SK-N-SH treated with all-trans-retinoic acid at 6 μM for 48 hours (cell line): ENCODE data around the gene BMPR2.

Source experiments
- ATAC-seq: fragments of 200-7000 bp; cut with Tn5 transposase; 3 replicates; pipeline ENCODE4 v1.9.1; 2020; ENCODE audit warnings: mild to moderate bottlenecking, moderate library complexity
- BACH2 ChIP-seq: fragments of 250-450 bp; sonication (Bioruptor Pico); IDR thresholded peaks from 2 replicates; pipeline ENCODE4 v1.9.0; 2021; ENCODE audit warnings: mild to moderate bottlenecking, borderline replicate concordance
- CSDC2 ChIP-seq: fragments of 250-450 bp; sonication (Bioruptor Pico); IDR thresholded peaks from 2 replicates; pipeline ENCODE4 v1.5.0; 2020; ENCODE audit warnings: mild to moderate bottlenecking, moderate library complexity
- ESRRG ChIP-seq: fragments of 250-450 bp; sonication (Bioruptor Pico); IDR thresholded peaks from 2 replicates; pipeline ENCODE4 v1.6.1; 2021; ENCODE audit warnings: mild to moderate bottlenecking
- GLIS3 ChIP-seq: fragments of 250-450 bp; sonication (Bioruptor Pico); IDR thresholded peaks from 2 replicates; pipeline ENCODE4 v1.5.0; 2020; ENCODE audit warnings: mild to moderate bottlenecking, moderate library complexity
- ISL1 ChIP-seq: fragments of 250-450 bp; sonication (Bioruptor Pico); IDR thresholded peaks from 2 replicates; pipeline ENCODE4 v2.1.2; 2022; ENCODE audit warnings: mild to moderate bottlenecking, moderate library complexity
- OSR1 ChIP-seq: fragments of 250-450 bp; sonication (Bioruptor Pico); IDR thresholded peaks from 2 replicates; pipeline ENCODE4 v1.8.0; 2022; ENCODE audit warnings: moderate library complexity, mild to moderate bottlenecking, inconsistent platforms
- PPARA ChIP-seq: fragments of 250-450 bp; sonication (Bioruptor Pico); IDR thresholded peaks from 2 replicates; pipeline ENCODE4 v1.5.0; 2020; ENCODE audit warnings: mild to moderate bottlenecking, borderline replicate concordance
- RARB ChIP-seq: fragments of 250-450 bp; sonication (Bioruptor Pico); IDR thresholded peaks from 2 replicates; pipeline ENCODE4 v1.8.0; 2021; ENCODE audit warnings: mild to moderate bottlenecking, moderate library complexity
- TCF4 ChIP-seq: fragments of 250-450 bp; sonication (Bioruptor Pico); IDR thresholded peaks from 2 replicates; pipeline ENCODE4 v1.8.0; 2021; ENCODE audit warnings: mild to moderate bottlenecking, moderate library complexity, borderline replicate concordance
- TOX ChIP-seq: fragments of 250-450 bp; sonication (Bioruptor Pico); IDR thresholded peaks from 2 replicates; pipeline ENCODE4 v1.8.0; 2021; ENCODE audit warnings: mild to moderate bottlenecking, moderate library complexity, borderline replicate concordance
- ZC3H10 ChIP-seq: fragments of 250-450 bp; sonication (Bioruptor Pico); IDR thresholded peaks from 2 replicates; pipeline ENCODE4 v1.5.1; 2021; ENCODE audit warnings: mild to moderate bottlenecking, moderate library complexity
- ZFP3 ChIP-seq: fragments of 250-450 bp; sonication (Bioruptor Pico); IDR thresholded peaks from 2 replicates; pipeline ENCODE4 v1.5.0; 2020; ENCODE audit warnings: mild to moderate bottlenecking, moderate library complexity
- ZFP30 ChIP-seq: fragments of 450-650 bp; formaldehyde crosslinking; IDR thresholded peaks from 2 replicates; pipeline ENCODE4 v1.5.0; 2022; ENCODE audit warnings: mild to moderate bottlenecking, moderate library complexity
- ZNF565 ChIP-seq: fragments of 450-650 bp; formaldehyde crosslinking; conservative IDR thresholded peaks from 2 replicates; pipeline ENCODE4 v1.5.0; 2020; ENCODE audit warnings: low read depth, mild to moderate bottlenecking, moderate library complexity
- ZNF70 ChIP-seq: fragments of 450-650 bp; formaldehyde crosslinking; IDR thresholded peaks from 2 replicates; pipeline ENCODE4 v1.5.0; 2020; ENCODE audit warnings: mild to moderate bottlenecking, moderate library complexity
- ZNF8 ChIP-seq: fragments of 450-650 bp; formaldehyde crosslinking; IDR thresholded peaks from 2 replicates; pipeline ENCODE4 v1.5.0; 2020; ENCODE audit warnings: mild to moderate bottlenecking, moderate library complexity
- TF ChIP-seq, protein P1 (sequence below): fragments of 250-450 bp; sonication (Bioruptor Pico); IDR thresholded peaks from 2 replicates; pipeline ENCODE4 v1.5.1; 2020; ENCODE audit warnings: low read depth, mild to moderate bottlenecking, moderate library complexity
- TF ChIP-seq, protein P2 (sequence below): fragments of 250-450 bp; sonication (Bioruptor Pico); IDR thresholded peaks from 2 replicates; pipeline ENCODE4 v1.5.1; 2021; ENCODE audit warnings: mild to moderate bottlenecking, moderate library complexity
- TF ChIP-seq, protein P3 (sequence below): fragments of 250-450 bp; sonication (Bioruptor Pico); IDR thresholded peaks from 2 replicates; pipeline ENCODE4 v1.8.0; 2020; ENCODE audit warnings: mild to moderate bottlenecking, moderate library complexity, borderline replicate concordance
- TF ChIP-seq, protein P4 (sequence below): fragments of 250-450 bp; sonication (Bioruptor Pico); IDR thresholded peaks from 2 replicates; pipeline ENCODE4 v1.5.0; 2020; ENCODE audit warnings: mild to moderate bottlenecking, moderate library complexity
- TF ChIP-seq, protein P5 (sequence below): fragments of 250-450 bp; sonication (Bioruptor Pico); IDR thresholded peaks from 2 replicates; pipeline ENCODE4 v1.8.0; 2021; ENCODE audit warnings: low read depth, mild to moderate bottlenecking, moderate library complexity, borderline replicate concordance

The BMPR2 gene

DNA sequence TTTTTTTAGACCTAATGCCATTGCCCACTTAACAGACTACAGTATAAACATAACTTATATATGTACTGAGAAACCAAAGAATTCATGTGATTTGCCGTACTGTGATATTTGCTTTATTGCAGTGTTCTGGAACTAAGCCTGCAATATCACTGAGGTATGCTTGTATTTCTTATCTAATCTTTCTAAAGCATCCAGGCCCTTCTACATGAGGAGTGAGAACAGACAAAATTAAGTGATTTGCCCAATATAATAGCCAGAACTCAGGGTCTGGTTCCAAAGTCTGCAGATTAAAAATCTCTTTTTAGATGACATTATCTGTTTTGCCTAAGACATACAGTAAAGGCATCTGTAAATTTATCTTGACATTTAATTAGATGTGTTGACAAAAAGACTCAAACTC lies 41.9 kb downstream of the BMPR2 start:
- no peak for TF ChIP-seq BACH2 (CRISPR knock-in tag)
- no peak for TF ChIP-seq ZNF8 (CRISPR knock-in tag)
- TF ChIP-seq ZFP30 = no peak
- peak; percentile 94 for TF ChIP-seq TCF4 (CRISPR knock-in tag)
- no peak for TF ChIP-seq TOX (CRISPR knock-in tag)
- TF ChIP-seq CSDC2 (CRISPR knock-in tag) = no peak
- no peak for TF ChIP-seq RARB
- TF ChIP-seq ZNF70 (CRISPR knock-in tag) = no peak
- TF ChIP-seq ZFP3 (CRISPR knock-in tag) = no peak
- TF ChIP-seq, protein P1, sequence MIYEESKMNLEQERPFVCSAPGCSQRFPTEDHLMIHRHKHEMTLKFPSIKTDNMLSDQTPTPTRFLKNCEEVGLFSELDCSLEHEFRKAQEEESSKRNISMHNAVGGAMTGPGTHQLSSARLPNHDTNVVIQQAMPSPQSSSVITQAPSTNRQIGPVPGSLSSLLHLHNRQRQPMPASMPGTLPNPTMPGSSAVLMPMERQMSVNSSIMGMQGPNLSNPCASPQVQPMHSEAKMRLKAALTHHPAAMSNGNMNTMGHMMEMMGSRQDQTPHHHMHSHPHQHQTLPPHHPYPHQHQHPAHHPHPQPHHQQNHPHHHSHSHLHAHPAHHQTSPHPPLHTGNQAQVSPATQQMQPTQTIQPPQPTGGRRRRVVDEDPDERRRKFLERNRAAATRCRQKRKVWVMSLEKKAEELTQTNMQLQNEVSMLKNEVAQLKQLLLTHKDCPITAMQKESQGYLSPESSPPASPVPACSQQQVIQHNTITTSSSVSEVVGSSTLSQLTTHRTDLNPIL = 0 out of 2 replicates have a peak, but pooled peaks have one; percentile 37
- peak; percentile 81 for TF ChIP-seq ISL1 (CRISPR knock-in tag)
- no peak for TF ChIP-seq ZC3H10 (CRISPR knock-in tag)
- TF ChIP-seq, protein P2, sequence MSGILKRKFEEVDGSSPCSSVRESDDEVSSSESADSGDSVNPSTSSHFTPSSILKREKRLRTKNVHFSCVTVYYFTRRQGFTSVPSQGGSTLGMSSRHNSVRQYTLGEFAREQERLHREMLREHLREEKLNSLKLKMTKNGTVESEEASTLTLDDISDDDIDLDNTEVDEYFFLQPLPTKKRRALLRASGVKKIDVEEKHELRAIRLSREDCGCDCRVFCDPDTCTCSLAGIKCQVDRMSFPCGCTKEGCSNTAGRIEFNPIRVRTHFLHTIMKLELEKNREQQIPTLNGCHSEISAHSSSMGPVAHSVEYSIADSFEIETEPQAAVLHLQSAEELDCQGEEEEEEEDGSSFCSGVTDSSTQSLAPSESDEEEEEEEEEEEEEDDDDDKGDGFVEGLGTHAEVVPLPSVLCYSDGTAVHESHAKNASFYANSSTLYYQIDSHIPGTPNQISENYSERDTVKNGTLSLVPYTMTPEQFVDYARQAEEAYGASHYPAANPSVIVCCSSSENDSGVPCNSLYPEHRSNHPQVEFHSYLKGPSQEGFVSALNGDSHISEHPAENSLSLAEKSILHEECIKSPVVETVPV (CRISPR knock-in tag) = no peak
- no peak for TF ChIP-seq OSR1 (CRISPR knock-in tag)
- TF ChIP-seq PPARA (CRISPR knock-in tag) = no peak
- TF ChIP-seq, protein P3, sequence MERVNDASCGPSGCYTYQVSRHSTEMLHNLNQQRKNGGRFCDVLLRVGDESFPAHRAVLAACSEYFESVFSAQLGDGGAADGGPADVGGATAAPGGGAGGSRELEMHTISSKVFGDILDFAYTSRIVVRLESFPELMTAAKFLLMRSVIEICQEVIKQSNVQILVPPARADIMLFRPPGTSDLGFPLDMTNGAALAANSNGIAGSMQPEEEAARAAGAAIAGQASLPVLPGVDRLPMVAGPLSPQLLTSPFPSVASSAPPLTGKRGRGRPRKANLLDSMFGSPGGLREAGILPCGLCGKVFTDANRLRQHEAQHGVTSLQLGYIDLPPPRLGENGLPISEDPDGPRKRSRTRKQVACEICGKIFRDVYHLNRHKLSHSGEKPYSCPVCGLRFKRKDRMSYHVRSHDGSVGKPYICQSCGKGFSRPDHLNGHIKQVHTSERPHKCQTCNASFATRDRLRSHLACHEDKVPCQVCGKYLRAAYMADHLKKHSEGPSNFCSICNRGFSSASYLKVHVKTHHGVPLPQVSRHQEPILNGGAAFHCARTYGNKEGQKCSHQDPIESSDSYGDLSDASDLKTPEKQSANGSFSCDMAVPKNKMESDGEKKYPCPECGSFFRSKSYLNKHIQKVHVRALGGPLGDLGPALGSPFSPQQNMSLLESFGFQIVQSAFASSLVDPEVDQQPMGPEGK (CRISPR knock-in tag) = no peak
- TF ChIP-seq, protein P4, sequence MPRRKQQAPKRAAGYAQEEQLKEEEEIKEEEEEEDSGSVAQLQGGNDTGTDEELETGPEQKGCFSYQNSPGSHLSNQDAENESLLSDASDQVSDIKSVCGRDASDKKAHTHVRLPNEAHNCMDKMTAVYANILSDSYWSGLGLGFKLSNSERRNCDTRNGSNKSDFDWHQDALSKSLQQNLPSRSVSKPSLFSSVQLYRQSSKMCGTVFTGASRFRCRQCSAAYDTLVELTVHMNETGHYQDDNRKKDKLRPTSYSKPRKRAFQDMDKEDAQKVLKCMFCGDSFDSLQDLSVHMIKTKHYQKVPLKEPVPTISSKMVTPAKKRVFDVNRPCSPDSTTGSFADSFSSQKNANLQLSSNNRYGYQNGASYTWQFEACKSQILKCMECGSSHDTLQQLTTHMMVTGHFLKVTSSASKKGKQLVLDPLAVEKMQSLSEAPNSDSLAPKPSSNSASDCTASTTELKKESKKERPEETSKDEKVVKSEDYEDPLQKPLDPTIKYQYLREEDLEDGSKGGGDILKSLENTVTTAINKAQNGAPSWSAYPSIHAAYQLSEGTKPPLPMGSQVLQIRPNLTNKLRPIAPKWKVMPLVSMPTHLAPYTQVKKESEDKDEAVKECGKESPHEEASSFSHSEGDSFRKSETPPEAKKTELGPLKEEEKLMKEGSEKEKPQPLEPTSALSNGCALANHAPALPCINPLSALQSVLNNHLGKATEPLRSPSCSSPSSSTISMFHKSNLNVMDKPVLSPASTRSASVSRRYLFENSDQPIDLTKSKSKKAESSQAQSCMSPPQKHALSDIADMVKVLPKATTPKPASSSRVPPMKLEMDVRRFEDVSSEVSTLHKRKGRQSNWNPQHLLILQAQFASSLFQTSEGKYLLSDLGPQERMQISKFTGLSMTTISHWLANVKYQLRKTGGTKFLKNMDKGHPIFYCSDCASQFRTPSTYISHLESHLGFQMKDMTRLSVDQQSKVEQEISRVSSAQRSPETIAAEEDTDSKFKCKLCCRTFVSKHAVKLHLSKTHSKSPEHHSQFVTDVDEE (CRISPR knock-in tag) = peak; percentile 81
- ATAC-seq = no peak

DNA sequence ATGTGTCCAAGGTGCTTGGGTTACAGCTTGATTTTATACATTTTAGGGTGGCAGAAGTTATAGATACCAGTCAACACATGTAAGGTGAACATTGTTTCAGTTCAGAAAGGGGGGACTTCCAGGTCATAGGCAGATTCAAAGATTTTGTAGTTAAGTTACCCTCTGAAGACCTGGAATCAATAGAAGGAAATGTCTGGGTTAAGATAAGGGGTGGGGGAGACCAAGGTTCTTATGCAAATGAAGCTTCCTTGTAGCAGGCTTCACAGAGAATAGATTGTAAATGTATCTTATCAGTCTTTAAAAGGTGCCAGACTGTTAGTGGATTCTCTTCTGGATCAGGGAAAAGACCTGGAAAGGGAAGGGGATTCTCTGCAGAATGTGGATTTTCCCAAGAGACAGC lies 42.4 kb downstream of the BMPR2 start:
- TF ChIP-seq ZFP30 (no peak), ESRRG (CRISPR knock-in tag) (no peak), PPARA (CRISPR knock-in tag) (no peak), OSR1 (CRISPR knock-in tag) (no peak), ZNF565 (no peak), ZC3H10 (CRISPR knock-in tag) (no peak), RARB (no peak), ISL1 (CRISPR knock-in tag) (no peak), GLIS3 (CRISPR knock-in tag) (no peak)
- TF ChIP-seq, protein P1 = no peak
- TF ChIP-seq, protein P2 (CRISPR knock-in tag) = no peak
- TF ChIP-seq, protein P4 (CRISPR knock-in tag) = no peak
- TF ChIP-seq, protein P5, sequence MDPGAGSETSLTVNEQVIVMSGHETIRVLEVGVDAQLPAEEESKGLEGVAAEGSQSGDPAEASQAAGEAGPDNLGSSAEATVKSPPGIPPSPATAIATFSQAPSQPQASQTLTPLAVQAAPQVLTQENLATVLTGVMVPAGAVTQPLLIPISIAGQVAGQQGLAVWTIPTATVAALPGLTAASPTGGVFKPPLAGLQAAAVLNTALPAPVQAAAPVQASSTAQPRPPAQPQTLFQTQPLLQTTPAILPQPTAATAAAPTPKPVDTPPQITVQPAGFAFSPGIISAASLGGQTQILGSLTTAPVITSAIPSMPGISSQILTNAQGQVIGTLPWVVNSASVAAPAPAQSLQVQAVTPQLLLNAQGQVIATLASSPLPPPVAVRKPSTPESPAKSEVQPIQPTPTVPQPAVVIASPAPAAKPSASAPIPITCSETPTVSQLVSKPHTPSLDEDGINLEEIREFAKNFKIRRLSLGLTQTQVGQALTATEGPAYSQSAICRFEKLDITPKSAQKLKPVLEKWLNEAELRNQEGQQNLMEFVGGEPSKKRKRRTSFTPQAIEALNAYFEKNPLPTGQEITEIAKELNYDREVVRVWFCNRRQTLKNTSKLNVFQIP (CRISPR knock-in tag) = no peak
- TF ChIP-seq, all 23 proteins: peak for 0
- no peak for ATAC-seq
